Panc1 (cell line): ENCODE results near the gene CDHR5. TPM values are rescaled to one million over a fixed set of nuclear protein-coding genes. Genes with fewer than 3 reads are reported as not detected.

Experiments
- ATAC-seq: fragments of 200-7000 bp; cut with Tn5 transposase; 2 replicates; pipeline ENCODE4 v1.9.1; 2020; ENCODE audit warnings: mild to moderate bottlenecking, moderate library complexity
- BruUV-seq: library from RNA; stranded (reverse); fragments of 400-500 nt; replicated peaks from 2 replicates; lab custom pipeline; 2021; lab: Mats Ljungman, UMichigan
- CTCF ChIA-PET: fragments of 300-600 bp; sonication (Branson Sonifier 250); formaldehyde crosslinking; loops from one replicate; lab custom pipeline; 2022; ENCODE audit warnings: antibody characterized with exemption; lab: Charles Lee
- POLR2A ChIA-PET: fragments of 300-600 bp; sonication (Branson Sonifier 250); formaldehyde crosslinking; loops from one replicate; lab custom pipeline; 2022; ENCODE audit warnings: antibody characterized with exemption; lab: Charles Lee
- DNase-seq: peaks from one replicate; pipeline ENCODE4 v3.0.0-alpha.2; 2010; ENCODE audit warnings: low read depth, low spot score
- H3K27ac ChIP-seq: 2 replicates; pipeline ENCODE4 v1.5.1; 2011; ENCODE audit warnings: mild to moderate bottlenecking, low read length, inconsistent platforms
- H3K27me3 ChIP-seq: fragments of 200-500 bp; sonication (Bioruptor generic); 2 replicates; pipeline ENCODE4 v1.6.0; 2014; ENCODE audit warnings: low read length, inconsistent platforms; ENCODE audit not compliant: control insufficient read depth, insufficient read depth
- H3K36me3 ChIP-seq: fragments of 200-500 bp; sonication (Bioruptor generic); 2 replicates; pipeline ENCODE4 v1.5.1; 2014; ENCODE audit warnings: inconsistent platforms, mild to moderate bottlenecking, low read length, moderate library complexity; ENCODE audit not compliant: control insufficient read depth, insufficient read depth
- H3K4me1 ChIP-seq: 2 replicates; pipeline ENCODE4 v1.5.1; 2011; ENCODE audit warnings: inconsistent platforms, mild to moderate bottlenecking, low read length, moderate library complexity; ENCODE audit not compliant: control insufficient read depth, insufficient read depth
- H3K4me3 ChIP-seq, 2 experiments: 2 replicates each; pipeline ENCODE4 v1.5.1; 2011 to 2012; ENCODE audit warnings: low read depth in 2 of 2, low read length in 2 of 2, mild to moderate bottlenecking in 2 of 2, inconsistent platforms in 1 of 2, moderate library complexity in 1 of 2
- H3K9me3 ChIP-seq: fragments of 200-500 bp; sonication (Bioruptor generic); 2 replicates; pipeline ENCODE4 v1.5.1; 2014; ENCODE audit warnings: low read depth, mild to moderate bottlenecking, inconsistent platforms, low read length, moderate library complexity; ENCODE audit not compliant: control insufficient read depth, insufficient read depth
- CTCF ChIP-seq: fragments of 450-650 bp; IDR thresholded peaks from 2 replicates; pipeline ENCODE4 v1.5.1; 2017; ENCODE audit warnings: mild to moderate bottlenecking
- POLR2AphosphoS5 ChIP-seq: IDR thresholded peaks from 2 replicates; pipeline ENCODE4 v1.6.1; 2012; ENCODE audit warnings: mild to moderate bottlenecking, low read depth, low read length, moderate library complexity
- REST ChIP-seq, 2 experiments: IDR thresholded peaks; 2 replicates each; pipeline ENCODE4 v1.6.1; 2011 to 2012; ENCODE audit warnings: low read depth in 2 of 2, control low read depth in 1 of 2, low read length in 1 of 2, mild to moderate bottlenecking in 1 of 2, moderate library complexity in 1 of 2; ENCODE audit not compliant: insufficient read depth in 1 of 2
- SIN3A ChIP-seq: IDR thresholded peaks from 2 replicates; pipeline ENCODE4 v1.6.1; 2012; ENCODE audit warnings: low read depth, mild to moderate bottlenecking, low read length, moderate library complexity, borderline replicate concordance; ENCODE audit not compliant: insufficient read depth
- TCF7L2 ChIP-seq: IDR thresholded peaks from 2 replicates; pipeline ENCODE4 v1.6.1; 2011; ENCODE audit warnings: mild to moderate bottlenecking, low read depth, low read length, inconsistent platforms
- in situ Hi-C: cut with HindIII; loops from 2 replicates; pipeline ENCODE4 v1.10.0; 2016; ENCODE audit warnings: low sequenced_read_pairs, low pct_unique_long_range_greater_than_20kb
- intact Hi-C: fragments of 100-400 bp; cut with micrococcal nuclease; formaldehyde crosslinking; loops from one replicate; pipeline ENCODE4 v1.10.0; 2022; ENCODE audit not compliant: unreplicated experiment
- total RNA-seq: library from RNA; stranded (reverse); gene quantifications from one replicate; pipeline ENCODE4 v1.2.1, GENCODE V29; 2021; ENCODE audit not compliant: unreplicated experiment

CDHR5 gene
- total RNA-seq, 1 experiment from 2014 or later = not detected

- H3K4me1 ChIP-seq = peaks cover 11% of the 10 kb centered on the region
- no peaks in the 10 kb centered on the region for H3K36me3 ChIP-seq
- ATAC-seq (no peak), DNase-seq (no peak)
- H3K27ac ChIP-seq = no peak overlapping the region
- BruUV-seq = no TSS peak
- no peaks in the 10 kb centered on the region for H3K9me3 ChIP-seq
- ChIA-PET CTCF (no interaction called here), POLR2A (no interaction called here)
- in situ Hi-C loops = no loop called here
- H3K4me3 ChIP-seq = no peak overlapping the region
- TF ChIP-seq TCF7L2 = no peak
- TF ChIP-seq POLR2AphosphoS5 = no peak
- TF ChIP-seq SIN3A = no peak
- TF ChIP-seq CTCF = no peak
- TF ChIP-seq REST (IDR thresholded peaks at IDR 0.05; ENCODE audit: insufficient read depth in 1 of 2, low read depth in 2 of 2, low read length in 1 of 2) = no peak
- intact Hi-C loops = no loop called here
- no peaks in the 10 kb centered on the region for H3K27me3 ChIP-seq
Measured at GRCh38 chr11:630871-631270, 6.1 kb upstream of the CDHR5 start.

GRCh38 chr11:629237-629583 lies 4.5 kb upstream of the CDHR5 start:
- no peaks in the 10 kb centered on the region for H3K9me3 ChIP-seq
- TF ChIP-seq REST (IDR thresholded peaks at IDR 0.05; ENCODE audit: insufficient read depth in 1 of 2, low read depth in 2 of 2, low read length in 1 of 2) = no peak
- no peak for TF ChIP-seq POLR2AphosphoS5
- TF ChIP-seq CTCF = no peak
- TF ChIP-seq SIN3A = no peak
- no peak for TF ChIP-seq TCF7L2
- intact Hi-C loops = no loop called here
- DNase-seq (no peak), ATAC-seq (no peak)
- BruUV-seq = no TSS peak
- in situ Hi-C loops = no loop called here
- peaks cover 11% of the 10 kb centered on the region for H3K4me1 ChIP-seq
- ChIA-PET POLR2A (no interaction called here), CTCF (no interaction called here)
- H3K27me3 ChIP-seq = no peaks in the 10 kb centered on the region
- H3K36me3 ChIP-seq = no peaks in the 10 kb centered on the region
- H3K4me3 ChIP-seq = no peak overlapping the region
- no peak overlapping the region; the same call in 1 of the 2 replicates for H3K27ac ChIP-seq
